Activated T-cell treated with anti-CD3 and anti-CD28 coated beads, Interleukin-2, amount 50 U/mL, for 4 hours (primary cell): ENCODE results near the gene COL5A1. TPM values are rescaled to one million over a fixed set of nuclear protein-coding genes. Genes with fewer than 3 reads are reported as not detected.

ENCODE experiments used
- ATAC-seq, 2 donors: fragments of 200-7000 bp; cut with Tn5 transposase; one replicate each; pipeline ENCODE4 v1.10.0; 2021
- DNase-seq: peaks from one replicate; pipeline ENCODE4 v3.0.0-alpha.2; 2020
- H3K27me3 Mint-ChIP-seq: one replicate; pipeline ENCODE4 v1.8.0; 2021; ENCODE audit warnings: low read depth, mixed read lengths
- H3K36me3 Mint-ChIP-seq: one replicate; pipeline ENCODE4 v1.8.0; 2022; ENCODE audit warnings: mixed read lengths; ENCODE audit not compliant: insufficient read depth
- H3K4me1 Mint-ChIP-seq: one replicate; pipeline ENCODE4 v1.8.0; 2021; ENCODE audit warnings: low read depth, mixed read lengths
- H3K4me3 Mint-ChIP-seq: one replicate; pipeline ENCODE4 v1.8.0; 2021; ENCODE audit warnings: mild to moderate bottlenecking, moderate library complexity, mixed read lengths
- H3K9me3 Mint-ChIP-seq: one replicate; pipeline ENCODE4 v1.8.0; 2021; ENCODE audit warnings: mixed read lengths
- total RNA-seq, 3 donors: library from RNA; stranded (reverse); gene quantifications; one replicate each; pipeline ENCODE4 v1.2.1, GENCODE V29; 2021

COL5A1 gene
- total RNA-seq, 3 donors from 2014 or later = 0.14 to 0.30 (median 0.21) TPM

DNA sequence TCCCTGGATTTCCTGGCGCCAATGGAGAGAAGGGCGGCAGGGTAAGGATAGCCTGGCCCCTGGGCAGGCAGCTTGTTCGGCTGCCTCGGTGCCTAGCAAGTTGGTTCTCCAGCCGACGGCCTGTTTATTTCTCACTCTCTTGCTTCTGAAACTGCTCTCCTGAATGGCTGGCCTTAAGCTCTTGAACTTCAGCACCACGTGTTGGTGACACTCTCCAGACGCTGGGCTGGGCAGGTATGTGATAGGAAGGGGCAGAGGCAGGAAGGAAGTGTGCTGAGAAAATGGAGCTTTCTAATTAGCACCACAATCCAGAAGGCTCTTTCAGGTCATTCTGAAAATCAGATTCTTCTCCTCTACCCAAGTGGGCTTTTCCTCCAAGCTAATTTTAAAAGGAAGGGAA is 147.6 kb downstream of the COL5A1 start:
- H3K36me3 Mint-ChIP-seq = no peaks in the 10 kb centered on the region
- H3K9me3 Mint-ChIP-seq = no peaks in the 10 kb centered on the region
- H3K4me1 Mint-ChIP-seq = no peaks in the 10 kb centered on the region
- no peak overlapping the region for H3K4me3 Mint-ChIP-seq
- DNase-seq = no peak
- H3K27me3 Mint-ChIP-seq = no peaks in the 10 kb centered on the region
- ATAC-seq = no peak

GRCh38 chr9:134791009-134791408 is 149.4 kb downstream of the COL5A1 start:
- ATAC-seq = no peak
- no peaks in the 10 kb centered on the region for H3K36me3 Mint-ChIP-seq
- H3K9me3 Mint-ChIP-seq = no peaks in the 10 kb centered on the region

DNA sequence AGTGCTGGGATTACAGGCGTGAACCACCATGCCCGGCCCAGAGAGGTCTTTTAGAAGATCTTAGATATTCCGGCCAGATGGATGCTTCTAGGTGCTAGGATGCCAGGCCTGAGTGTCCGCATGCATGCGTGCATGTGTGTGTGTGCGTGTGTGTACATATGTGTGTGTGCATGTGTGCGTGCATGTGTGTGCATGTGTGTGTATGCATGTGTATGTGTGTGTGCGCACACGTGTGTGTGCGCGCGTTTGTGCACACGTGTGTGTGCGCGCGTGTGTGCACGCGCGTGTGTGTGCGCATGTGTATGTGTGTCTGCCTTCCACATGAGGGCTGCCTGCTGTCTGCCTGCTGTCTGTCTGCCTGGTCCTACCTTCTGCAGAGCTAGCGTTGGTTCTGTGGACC is 151.0 kb downstream of the COL5A1 start:
- peaks cover 5% of the 10 kb centered on the region for H3K27me3 Mint-ChIP-seq
- no peak overlapping the region for H3K4me3 Mint-ChIP-seq
- ATAC-seq = no peak
- no peaks in the 10 kb centered on the region for H3K9me3 Mint-ChIP-seq
- H3K36me3 Mint-ChIP-seq = no peaks in the 10 kb centered on the region
- DNase-seq = no peak
- H3K4me1 Mint-ChIP-seq = no peaks in the 10 kb centered on the region

More at GRCh38 chr9:134791009-134791408, 149.4 kb downstream of the COL5A1 start:
- DNase-seq = no peak
- Mint-ChIP-seq H3K4me1 (no peaks in the 10 kb centered on the region), H3K4me3 (no peak overlapping the region), H3K27me3 (peaks cover 5% of the 10 kb centered on the region)

DNA sequence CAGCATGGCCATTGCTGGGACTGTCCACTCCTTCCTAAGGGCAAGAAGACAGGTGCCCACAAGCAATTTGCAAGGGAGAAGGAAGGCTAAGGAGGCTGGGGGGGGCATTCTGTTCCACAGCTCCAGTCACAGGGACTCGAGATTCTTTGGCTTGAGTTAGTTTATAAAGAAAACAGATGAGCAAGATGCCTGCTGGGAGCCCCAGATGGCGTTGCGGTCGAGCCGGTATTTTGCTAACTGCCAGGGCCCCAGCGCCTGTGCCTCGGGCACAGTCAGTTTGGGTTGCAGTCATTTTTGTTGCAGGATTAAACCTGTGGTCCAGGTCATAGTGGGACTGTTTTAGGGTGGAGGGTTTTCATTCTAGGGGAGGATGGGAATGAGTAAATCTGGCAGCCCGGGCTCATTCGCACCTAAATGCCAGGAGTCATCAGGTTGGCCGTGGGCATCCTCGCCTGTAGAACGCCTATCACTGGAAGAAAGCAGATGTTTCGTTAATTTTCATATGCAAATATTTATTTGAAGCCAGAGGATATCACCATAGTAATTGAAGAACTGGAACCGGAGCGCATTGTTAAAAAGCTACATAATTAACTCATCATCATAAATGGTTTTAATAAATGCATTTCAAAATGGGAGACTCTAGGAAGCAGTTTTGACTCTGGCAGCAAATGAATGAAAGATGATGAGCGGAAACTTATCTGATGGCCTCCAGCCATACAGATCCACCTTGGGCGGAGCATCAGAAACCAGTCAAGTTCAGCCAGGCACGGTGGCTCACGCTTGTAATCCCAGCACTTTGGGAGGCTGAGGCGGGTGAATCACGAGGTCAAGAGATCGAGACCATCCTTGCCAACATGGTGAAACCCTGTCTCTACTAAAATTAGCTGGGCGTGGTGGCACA is 151.9 kb downstream of the COL5A1 start:
- no peaks in the 10 kb centered on the region for H3K36me3 Mint-ChIP-seq
- no peak overlapping the region for H3K4me3 Mint-ChIP-seq
- no peak for DNase-seq
- ATAC-seq = no peak
- H3K9me3 Mint-ChIP-seq = no peaks in the 10 kb centered on the region
- no peaks in the 10 kb centered on the region for H3K4me1 Mint-ChIP-seq
- peaks cover 5% of the 10 kb centered on the region for H3K27me3 Mint-ChIP-seq

- ATAC-seq = no peak
- no peak overlapping the region for H3K4me3 Mint-ChIP-seq
- no peaks in the 10 kb centered on the region for H3K9me3 Mint-ChIP-seq
- DNase-seq = no peak
- peaks cover 5% of the 10 kb centered on the region for H3K27me3 Mint-ChIP-seq
- H3K36me3 Mint-ChIP-seq = no peaks in the 10 kb centered on the region
- no peaks in the 10 kb centered on the region for H3K4me1 Mint-ChIP-seq
Measured at GRCh38 chr9:134794663-134795370, 153.2 kb downstream of the COL5A1 start.

DNA sequence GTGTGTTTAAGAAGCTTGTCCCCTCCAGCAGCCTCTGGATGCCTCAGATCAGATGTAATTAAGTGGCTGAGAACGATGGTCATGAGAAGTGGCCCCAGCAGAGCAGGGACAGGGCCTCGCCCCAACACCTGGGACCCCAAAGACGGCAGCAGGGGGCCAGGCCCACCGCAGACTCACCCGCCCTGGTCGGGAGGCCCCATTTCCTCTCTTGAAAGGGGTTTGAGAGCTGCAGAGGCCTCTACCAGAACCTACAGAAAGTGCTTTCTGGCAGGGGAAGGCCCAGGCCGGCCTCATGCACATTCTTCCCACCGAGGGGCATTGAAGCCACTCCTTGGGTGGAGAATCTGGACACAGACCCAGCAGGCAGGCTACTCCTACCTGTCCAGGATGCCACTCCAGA is 153.8 kb downstream of the COL5A1 start:
- Mint-ChIP-seq H3K27me3 (peaks cover 5% of the 10 kb centered on the region), H3K9me3 (no peaks in the 10 kb centered on the region), H3K36me3 (no peaks in the 10 kb centered on the region), H3K4me3 (no peak overlapping the region), H3K4me1 (no peaks in the 10 kb centered on the region)
- ATAC-seq (no peak), DNase-seq (no peak)

DNA sequence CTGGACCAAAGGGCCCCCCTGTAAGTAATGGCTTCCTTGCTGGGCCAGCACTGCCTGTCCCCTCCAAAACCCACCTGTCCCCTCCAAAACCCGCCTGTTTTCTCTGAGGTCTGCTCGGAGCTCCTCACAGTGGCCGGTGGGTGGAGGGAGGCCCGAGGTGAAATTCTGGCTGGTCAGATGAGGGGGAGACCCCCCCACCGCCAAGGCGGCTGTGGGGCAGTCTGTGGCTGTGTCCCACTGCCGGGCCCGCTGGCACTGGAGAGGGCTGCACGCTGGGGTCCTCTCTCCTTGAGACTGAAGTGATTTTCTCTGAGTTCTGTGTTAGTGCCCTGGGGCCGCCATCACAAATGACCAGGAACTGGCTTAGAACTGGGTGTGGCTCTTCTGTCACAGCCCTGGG is 155.3 kb downstream of the COL5A1 start:
- Mint-ChIP-seq H3K4me1 (no peaks in the 10 kb centered on the region), H3K27me3 (peaks cover 5% of the 10 kb centered on the region), H3K4me3 (no peak overlapping the region), H3K9me3 (no peaks in the 10 kb centered on the region), H3K36me3 (no peaks in the 10 kb centered on the region)
- ATAC-seq (no peak), DNase-seq (no peak)

DNA sequence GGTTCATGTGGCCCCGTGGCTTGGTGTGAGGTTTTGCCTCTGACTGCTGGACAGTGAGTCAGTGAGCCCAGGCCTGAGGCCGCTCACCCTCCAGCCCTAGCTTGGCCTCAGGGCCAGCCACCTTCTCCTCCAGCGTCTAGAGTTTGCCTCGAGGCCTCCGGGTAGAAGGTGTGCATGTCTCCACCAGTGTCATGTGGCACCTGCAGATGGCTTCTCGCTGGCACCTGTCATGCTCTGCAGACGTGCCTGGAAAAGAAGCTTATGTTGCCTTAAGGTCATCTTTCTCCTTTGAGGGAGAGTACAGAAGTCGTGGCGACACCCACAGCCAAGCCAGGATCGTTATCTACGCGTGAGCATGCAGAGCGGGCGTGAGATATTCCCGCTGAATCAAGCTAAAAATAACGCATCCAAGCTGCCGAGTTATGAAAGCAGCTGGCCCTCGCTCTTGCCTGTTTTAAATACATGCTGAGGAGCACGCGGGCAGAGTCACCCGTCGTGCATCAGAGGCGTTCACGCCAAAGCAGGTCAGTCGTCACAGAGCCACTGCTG is 159.3 kb downstream of the COL5A1 start:
- Mint-ChIP-seq H3K9me3 (no peaks in the 10 kb centered on the region), H3K4me3 (no peak overlapping the region), H3K4me1 (no peaks in the 10 kb centered on the region), H3K27me3 (no peaks in the 10 kb centered on the region), H3K36me3 (no peaks in the 10 kb centered on the region)
- DNase-seq = no peak
- no peak for ATAC-seq

GRCh38 chr9:134802216-134802795 is 160.7 kb downstream of the COL5A1 start:
- H3K9me3 Mint-ChIP-seq = no peaks in the 10 kb centered on the region
- DNase-seq (no peak), ATAC-seq (no peak)
- H3K4me1 Mint-ChIP-seq = no peaks in the 10 kb centered on the region
- H3K27me3 Mint-ChIP-seq = no peaks in the 10 kb centered on the region
- H3K4me3 Mint-ChIP-seq = no peak overlapping the region
- H3K36me3 Mint-ChIP-seq = no peaks in the 10 kb centered on the region

- H3K27me3 Mint-ChIP-seq = no peaks in the 10 kb centered on the region
- ATAC-seq (no peak), DNase-seq (no peak)
- H3K4me1 Mint-ChIP-seq = no peaks in the 10 kb centered on the region
- no peaks in the 10 kb centered on the region for H3K9me3 Mint-ChIP-seq
- no peaks in the 10 kb centered on the region for H3K36me3 Mint-ChIP-seq
- H3K4me3 Mint-ChIP-seq = no peak overlapping the region
Measured at GRCh38 chr9:134804871-134805270, 163.3 kb downstream of the COL5A1 start.

DNA sequence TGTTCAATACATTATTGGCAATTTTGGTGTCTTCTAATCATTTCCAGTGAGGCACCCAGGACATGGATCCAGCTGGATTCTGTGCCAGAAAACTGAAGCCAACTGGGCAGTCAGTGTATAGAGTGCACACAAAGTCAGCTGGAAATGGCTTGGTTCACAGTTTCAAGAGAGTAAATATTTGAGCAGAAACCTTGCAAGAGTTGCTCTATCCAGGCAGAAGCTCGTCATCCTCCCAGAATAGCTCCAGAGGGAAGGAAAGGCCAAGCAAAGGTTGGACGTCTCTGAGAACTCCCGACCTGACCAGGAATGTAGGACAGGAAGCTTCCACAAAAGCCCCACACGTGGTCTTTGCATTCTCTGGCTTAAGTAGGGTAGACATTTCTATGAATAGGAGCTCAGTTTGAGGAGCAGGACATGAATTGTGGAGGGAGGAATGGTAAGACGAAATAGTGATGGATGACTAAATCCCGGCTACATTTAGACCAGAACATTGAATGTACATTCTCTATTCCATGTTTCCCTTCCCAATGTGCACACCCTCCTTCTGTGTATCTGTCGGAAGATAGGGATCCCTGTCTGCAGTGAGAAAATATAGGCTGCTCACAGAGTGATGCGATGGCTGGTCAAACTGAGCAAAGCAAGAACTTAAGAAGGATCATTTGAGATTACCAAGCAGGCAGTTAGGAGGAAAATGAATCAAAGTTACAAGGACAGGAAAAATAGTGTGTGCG is 166.3 kb downstream of the COL5A1 start:
- Mint-ChIP-seq H3K9me3 (no peaks in the 10 kb centered on the region), H3K4me3 (no peak overlapping the region), H3K36me3 (no peaks in the 10 kb centered on the region), H3K4me1 (no peaks in the 10 kb centered on the region), H3K27me3 (no peaks in the 10 kb centered on the region)
- no peak for ATAC-seq
- no peak for DNase-seq

DNA sequence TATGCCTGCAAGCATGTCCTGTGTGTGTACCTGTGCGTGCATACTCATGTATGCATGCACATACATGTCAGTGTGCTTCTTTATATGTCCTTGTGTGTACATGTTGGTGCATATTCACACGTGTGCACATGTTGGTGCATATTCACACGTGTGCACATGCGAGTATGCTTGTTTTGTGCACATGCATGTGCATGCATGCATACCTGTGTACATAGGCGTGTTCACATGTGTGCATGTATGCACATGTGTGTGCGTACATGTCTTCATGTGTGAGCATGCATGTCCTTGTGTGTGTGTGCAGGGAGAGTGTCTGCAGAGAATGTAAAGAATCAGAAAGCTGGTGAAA is 166.8 kb downstream of the COL5A1 start:
- no peaks in the 10 kb centered on the region for H3K4me1 Mint-ChIP-seq
- no peak for ATAC-seq
- H3K27me3 Mint-ChIP-seq = no peaks in the 10 kb centered on the region
- no peaks in the 10 kb centered on the region for H3K36me3 Mint-ChIP-seq
- H3K4me3 Mint-ChIP-seq = no peak overlapping the region
- DNase-seq = no peak
- no peaks in the 10 kb centered on the region for H3K9me3 Mint-ChIP-seq

- no peak overlapping the region for H3K4me3 Mint-ChIP-seq
- no peaks in the 10 kb centered on the region for H3K36me3 Mint-ChIP-seq
- no peaks in the 10 kb centered on the region for H3K27me3 Mint-ChIP-seq
- H3K4me1 Mint-ChIP-seq = no peaks in the 10 kb centered on the region
- ATAC-seq = no peak
- DNase-seq = no peak
- H3K9me3 Mint-ChIP-seq = no peaks in the 10 kb centered on the region
Measured at GRCh38 chr9:134809292-134809691, 167.7 kb downstream of the COL5A1 start.

- no peaks in the 10 kb centered on the region for H3K27me3 Mint-ChIP-seq
- no peaks in the 10 kb centered on the region for H3K4me1 Mint-ChIP-seq
- H3K9me3 Mint-ChIP-seq = no peaks in the 10 kb centered on the region
- no peak for ATAC-seq
- no peaks in the 10 kb centered on the region for H3K36me3 Mint-ChIP-seq
- no peak overlapping the region for H3K4me3 Mint-ChIP-seq
- DNase-seq = no peak
Measured at GRCh38 chr9:134809826-134810225, 168.2 kb downstream of the COL5A1 start.
